Transverse colon (tissue), 4 donors: ENCODE data around the gene P2RX7. TPM values are rescaled to one million over a fixed set of nuclear protein-coding genes. Genes with fewer than 3 reads are reported as not detected.

Experiments used
- DNase-seq: peaks from one replicate; pipeline ENCODE4 v3.0.0-alpha.2; 2019
- H3K27ac ChIP-seq, 4 donors: fragments of 200-600 bp; sonication (generic); 2 replicates each; pipeline ENCODE4 v1.5.1; 2016 to 2018; ENCODE audit warnings: inconsistent platforms in 4 of 4
- H3K27me3 ChIP-seq: fragments of 200-600 bp; sonication (generic); 2 replicates; pipeline ENCODE4 v1.5.1; 2017; ENCODE audit warnings: inconsistent platforms
- H3K36me3 ChIP-seq, 4 donors: fragments of 200-600 bp; sonication (generic); 2 replicates each; pipeline ENCODE4 v1.5.1; 2017 to 2019; ENCODE audit warnings: inconsistent platforms in 4 of 4
- H3K4me1 ChIP-seq, 4 donors: fragments of 200-600 bp; sonication (generic); 2 replicates each; pipeline ENCODE4 v1.5.1; 2017 to 2020; ENCODE audit warnings: inconsistent platforms in 4 of 4
- H3K4me3 ChIP-seq, 4 donors: fragments of 200-600 bp; sonication (generic); 1 replicate in 1 of 4; 2 replicates in 3 of 4; pipeline versions ENCODE4 v1.5.1 to v1.6.1; 2017 to 2019; ENCODE audit warnings: inconsistent platforms in 4 of 4
- H3K9me3 ChIP-seq, 2 donors: fragments of 200-600 bp; sonication (generic); 2 replicates each; pipeline ENCODE4 v1.5.1; 2017 to 2019; ENCODE audit warnings: inconsistent platforms in 2 of 2
- CTCF ChIP-seq, 5 experiments: fragments of 200-600 bp in 3 of 5; fragments of 450-650 bp in 2 of 5; sonication (generic) in 3 of 5; IDR thresholded peaks; 1 replicate in 2 of 5; 2 replicates in 3 of 5; pipeline ENCODE4 v1.5.1; 2016 to 2017; ENCODE audit warnings: antibody characterized with exemption in 5 of 5, inconsistent platforms in 3 of 5, mild to moderate bottlenecking in 2 of 5, moderate library complexity in 1 of 5
- EP300 ChIP-seq: sonication (generic); formaldehyde crosslinking; IDR thresholded peaks from one replicate; pipeline ENCODE4 v1.6.1; 2017; ENCODE audit warnings: antibody characterized with exemption, low read depth
- POLR2A ChIP-seq: fragments of 450-650 bp; IDR thresholded peaks from one replicate; pipeline ENCODE4 v1.6.1; 2016; ENCODE audit warnings: antibody characterized with exemption, mild to moderate bottlenecking, moderate library complexity
- POLR2AphosphoS5 ChIP-seq, 3 donors: sonication (generic); formaldehyde crosslinking; IDR thresholded peaks; one replicate each; pipeline ENCODE4 v1.6.1; 2016; ENCODE audit warnings: antibody characterized with exemption in 3 of 3
- WGBS, 2 donors: methylation state at CpG; one replicate each; pipeline ENCODE4 v1.1.5; 2018; ENCODE audit warnings: low coverage in 1 of 2; 5-methylcytosine and 5-hydroxymethylcytosine counted together
- in situ Hi-C, 4 donors: fragments of 200-750 bp; cut with MboI; loops; one replicate each; pipeline versions ENCODE4 v1.15.0 to v1.15.1; 2017; ENCODE audit warnings: low sequenced_read_pairs in 3 of 4, low pct_ligation_motif_present in 1 of 4, low pct_unique_long_range_greater_than_20kb in 1 of 4
- intact Hi-C: fragments of 100-400 bp; cut with DNase I; formaldehyde crosslinking; loops from one replicate; pipeline ENCODE4 v1.15.1; 2023; ENCODE audit warnings: low total_unique reads
- total RNA-seq, 4 donors: library from RNA; depleted of rRNA; stranded (reverse); fragments of >200 nt; gene quantifications; one replicate each; pipeline ENCODE4 v1.1.0, GENCODE V29; 2016

Gene P2RX7
- total RNA-seq, 4 donors from 2014 or later: 0.96 to 7.1 (median 5.1) TPM

GRCh38 chr12:121170611-121171260 lies 38.1 kb downstream of the P2RX7 start:
- no peak overlapping the region for H3K4me3 ChIP-seq
- in situ Hi-C loops (no loop called here), intact Hi-C loops (no loop called here)
- no peak for DNase-seq
- H3K27me3 ChIP-seq: no peaks in the 10 kb centered on the region
- H3K9me3 ChIP-seq: no peaks in the 10 kb centered on the region
- TF ChIP-seq POLR2AphosphoS5 (IDR thresholded peaks at IDR 0.05) (no peak), CTCF (IDR thresholded peaks at IDR 0.05) (no peak), EP300 (no peak), POLR2A (no peak)
- H3K4me1 ChIP-seq: peaks cover 0 to 6% (median 0%) of the 10 kb centered on the region in 4 donors
- H3K36me3 ChIP-seq: no peaks in the 10 kb centered on the region
- 85 to 86% methylated on average over 13 to 14 of the region's 14 CpGs for WGBS, 2 donors
- H3K27ac ChIP-seq: no peak overlapping the region

DNA sequence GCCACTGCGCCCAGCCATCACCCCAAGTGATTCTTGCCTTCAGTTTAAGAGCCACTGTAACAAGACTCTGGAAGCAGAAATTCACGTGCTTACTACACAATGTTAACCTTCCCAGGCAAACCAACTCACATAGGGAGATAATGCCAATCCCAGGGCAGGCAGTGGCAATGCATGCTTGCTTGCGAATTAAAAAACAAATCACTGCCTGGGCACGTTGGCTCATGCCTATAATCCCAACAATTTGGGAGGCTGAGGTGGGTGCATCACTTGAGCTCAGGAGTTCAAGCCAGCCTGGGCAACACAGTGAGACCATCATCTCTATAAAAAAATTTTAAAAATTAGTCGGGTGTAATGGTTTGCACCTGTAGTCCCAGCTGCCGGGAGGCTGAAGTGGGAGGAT lies 39.5 kb downstream of the P2RX7 start:
- peaks cover 0 to 6% (median 0%) of the 10 kb centered on the region in 4 donors for H3K4me1 ChIP-seq

GRCh38 chr12:121175383-121176119 lies 42.9 kb downstream of the P2RX7 start:
- intact Hi-C loops: loop anchor here (5.0 kb wide), 1 partner anchor 837 kb away; no protein-coding TSS in a partner anchor
- WGBS, 2 donors: 76 to 83% methylated on average over 8 to 16 of the region's 16 CpGs
- in situ Hi-C loops: no loop called here

More for the DNA sequence above, 39.5 kb downstream of the P2RX7 start:
- Histone ChIP-seq H3K27ac (no peak overlapping the region), H3K4me3 (no peak overlapping the region), H3K27me3 (no peaks in the 10 kb centered on the region), H3K36me3 (no peaks in the 10 kb centered on the region), H3K9me3 (no peaks in the 10 kb centered on the region)
- DNase-seq: no peak
- 91% methylated on average over 6 of the region's 6 CpGs; no CpG with 5 or more reads in 1 of the 2 donors for WGBS, 2 donors
- intact Hi-C loops: no loop called here
- in situ Hi-C loops: no loop called here
- TF ChIP-seq EP300: no peak
- TF ChIP-seq CTCF (IDR thresholded peaks at IDR 0.05): no peak
- TF ChIP-seq POLR2AphosphoS5 (IDR thresholded peaks at IDR 0.05): no peak
- TF ChIP-seq POLR2A: no peak

More at GRCh38 chr12:121175383-121176119, 42.9 kb downstream of the P2RX7 start:
- TF ChIP-seq CTCF (IDR thresholded peaks at IDR 0.05) (no peak), EP300 (no peak), POLR2AphosphoS5 (IDR thresholded peaks at IDR 0.05) (no peak), POLR2A (no peak)
- no peaks in the 10 kb centered on the region for H3K27me3 ChIP-seq
- DNase-seq: no peak
- no peak overlapping the region for H3K4me3 ChIP-seq
- H3K9me3 ChIP-seq: no peaks in the 10 kb centered on the region
- no peaks in the 10 kb centered on the region for H3K36me3 ChIP-seq
- peaks cover 0 to 6% (median 0%) of the 10 kb centered on the region in 4 donors for H3K4me1 ChIP-seq
- no peak overlapping the region for H3K27ac ChIP-seq
